Erythroblast (primary cell): ENCODE data around the gene CLDN1.

Experiments
- DNase-seq, 2 experiments: peaks; one replicate each; lab custom pipeline; 2025; lab: John Stamatoyannopoulos, UW
- GATA1 ChIP-seq: IDR thresholded peaks from 2 replicates; pipeline ENCODE4 v1.6.1; 2011; ENCODE audit warnings: low read depth, mild to moderate bottlenecking, control low read depth, low read length, moderate library complexity
- POLR2A ChIP-seq: IDR thresholded peaks from 2 replicates; pipeline ENCODE4 v1.6.1; 2011; ENCODE audit warnings: mild to moderate bottlenecking, low read length

The CLDN1 gene

GRCh38 chr3:190345027-190345821, 23.0 kb upstream of the CLDN1 start:
- TF ChIP-seq POLR2A (peak; percentile 44), GATA1 (no peak)

DNA sequence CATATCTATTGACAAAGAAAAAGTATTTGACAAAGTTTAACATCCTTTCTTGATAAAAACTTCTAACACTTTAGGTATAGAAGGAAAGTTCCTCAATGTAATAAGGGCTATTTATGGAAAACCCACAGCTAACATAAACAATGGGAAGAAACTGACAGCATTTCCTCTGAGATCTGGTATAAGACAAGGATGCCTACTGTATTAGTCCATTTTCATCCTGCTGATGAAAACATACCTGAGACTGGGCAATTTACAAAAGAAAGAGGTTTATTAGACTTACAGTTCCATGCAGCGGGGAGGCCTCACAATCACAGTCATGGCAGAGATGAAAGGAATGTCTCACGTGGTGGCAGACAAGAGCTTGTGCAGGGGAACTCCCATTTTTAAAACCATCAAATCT, 17.8 kb upstream of the CLDN1 start:
- no peak for DNase-seq
- TF ChIP-seq POLR2A (no peak), GATA1 (no peak)

More at GRCh38 chr3:190345027-190345821, 23.0 kb upstream of the CLDN1 start:
- DNase-seq: peak; percentile 74 to 89

DNA sequence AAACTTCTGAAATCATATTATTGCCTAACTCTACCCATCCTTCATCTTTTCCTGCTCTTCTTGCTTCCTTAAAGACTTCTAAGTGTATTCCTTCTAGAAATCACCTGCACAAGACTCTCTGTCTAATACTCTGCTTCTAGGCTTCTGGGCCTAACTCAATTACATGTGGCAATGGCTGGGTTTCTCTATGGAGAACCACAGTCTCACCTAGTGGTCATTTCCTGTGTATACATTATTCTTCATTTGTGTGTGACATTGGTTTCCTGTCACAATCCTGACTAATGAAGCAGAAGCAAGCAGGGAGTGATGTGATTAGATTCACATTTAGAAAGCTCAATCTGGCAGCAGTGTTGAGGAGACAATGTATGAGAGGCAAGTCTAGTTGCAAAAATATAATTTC, 16.9 kb upstream of the CLDN1 start:
- DNase-seq: peak; percentile 10 to 13
- TF ChIP-seq POLR2A: no peak
- TF ChIP-seq GATA1: no peak

DNA sequence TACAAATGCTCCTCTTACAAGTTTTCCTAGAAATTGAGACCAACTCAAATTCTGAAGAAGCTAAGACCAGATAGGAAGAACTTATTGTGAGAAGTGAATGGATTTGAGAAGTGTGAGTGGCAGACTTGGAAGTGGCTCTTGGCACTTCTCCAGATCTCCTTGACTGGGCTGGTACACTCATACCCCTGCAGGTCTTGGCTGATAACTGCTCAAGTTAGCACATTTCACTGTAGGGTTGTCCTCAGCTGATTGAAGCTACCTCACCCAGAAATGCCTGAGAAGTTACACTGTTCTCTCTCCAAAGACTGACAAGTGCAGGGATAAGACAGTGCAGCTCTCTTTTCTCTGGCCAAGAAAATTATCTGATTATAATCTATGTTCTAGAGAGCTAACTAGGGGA, 16.5 kb upstream of the CLDN1 start:
- peak; percentile 69 to 80 for DNase-seq
- TF ChIP-seq GATA1 (no peak), POLR2A (no peak)

- peak in 1 of 2 experiments; percentile 46 for DNase-seq
- TF ChIP-seq GATA1 (no peak), POLR2A (no peak)
Observed at GRCh38 chr3:190337301-190337700, 15.1 kb upstream of the CLDN1 start.

- DNase-seq: no peak
- no peak for TF ChIP-seq GATA1
- TF ChIP-seq POLR2A: no peak
Observed at GRCh38 chr3:190336516-190337189, 14.4 kb upstream of the CLDN1 start.

GRCh38 chr3:190333961-190334360, 11.7 kb upstream of the CLDN1 start:
- TF ChIP-seq GATA1: no peak
- TF ChIP-seq POLR2A: no peak
- DNase-seq: no peak

DNA sequence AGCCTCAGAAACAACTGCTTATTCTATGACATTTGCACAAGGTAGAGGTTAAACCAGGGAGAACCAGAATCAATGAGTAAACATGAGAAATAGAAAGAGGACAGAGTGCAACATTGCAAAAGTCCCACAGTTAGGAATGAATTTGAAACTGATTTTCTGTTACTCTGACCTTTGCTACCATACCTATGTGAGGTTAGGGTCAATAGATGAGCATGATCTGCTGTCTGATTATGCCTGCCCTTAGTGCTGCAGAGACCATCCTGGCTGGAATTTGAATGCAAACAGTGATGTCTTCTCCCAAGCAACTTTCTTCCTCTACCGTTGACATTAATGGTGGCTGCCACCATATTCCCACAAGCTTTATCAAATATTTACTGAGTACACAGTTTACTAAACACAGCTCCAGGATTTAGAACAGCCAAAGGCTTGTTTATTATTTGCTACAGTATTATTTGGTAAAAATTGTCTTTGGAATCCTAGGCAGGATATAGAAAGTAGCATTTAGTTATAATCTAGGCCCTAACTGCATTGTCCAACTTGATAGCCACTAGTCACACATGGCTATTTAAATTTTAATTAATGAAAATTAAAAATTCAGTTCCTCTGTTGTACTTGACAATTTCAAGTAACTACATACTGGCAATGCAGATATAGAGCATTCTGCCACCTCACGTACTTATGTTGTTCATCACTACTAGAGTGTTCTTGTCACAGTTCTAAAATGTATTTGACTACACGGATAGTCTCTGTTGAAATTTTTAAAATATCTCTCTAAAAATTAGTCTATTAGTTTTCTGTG, 8.9 kb upstream of the CLDN1 start:
- no peak for TF ChIP-seq GATA1
- no peak for TF ChIP-seq POLR2A
- no peak for DNase-seq

- no peak for DNase-seq
- TF ChIP-seq POLR2A (no peak), GATA1 (no peak)
Observed at GRCh38 chr3:190326930-190327329, 4.7 kb upstream of the CLDN1 start.

DNA sequence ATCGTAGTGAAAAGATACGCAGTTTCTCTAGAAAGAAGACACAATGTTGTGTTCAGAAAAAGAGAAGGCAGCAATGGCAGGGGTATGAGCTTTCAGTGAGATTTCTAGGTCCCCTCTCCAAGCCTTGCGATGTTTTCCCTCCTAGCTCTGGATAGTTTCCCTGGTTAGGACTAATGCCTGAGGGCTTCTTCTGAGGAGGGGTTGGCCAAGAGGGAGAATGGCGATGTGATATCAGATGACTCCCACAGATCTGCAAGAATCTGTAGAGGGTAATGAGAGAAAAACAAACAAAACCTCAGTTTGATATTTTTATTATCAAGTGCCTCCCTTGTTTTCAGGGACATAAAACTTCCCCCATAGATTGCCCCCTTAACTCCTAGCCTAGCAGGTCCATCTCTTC, 4.1 kb upstream of the CLDN1 start:
- no peak for TF ChIP-seq POLR2A
- TF ChIP-seq GATA1: no peak

GRCh38 chr3:190325923-190326322, 3.7 kb upstream of the CLDN1 start:
- DNase-seq: no peak
- TF ChIP-seq GATA1: no peak
- no peak for TF ChIP-seq POLR2A

More for the DNA sequence above, 4.1 kb upstream of the CLDN1 start:
- DNase-seq: no peak

- TF ChIP-seq GATA1 (no peak), POLR2A (no peak)
- DNase-seq: no peak
Observed at GRCh38 chr3:190323246-190323626, 990 bp upstream of the CLDN1 start.

- no peak for TF ChIP-seq POLR2A
- no peak for TF ChIP-seq GATA1
- DNase-seq: no peak
Observed at GRCh38 chr3:190322604-190323245, 479 bp upstream of the CLDN1 start.
